Cardiac muscle cell (in vitro differentiated cells and primary cell): ENCODE results near the gene SPATS2L. TPM values are rescaled to one million over a fixed set of nuclear protein-coding genes. Genes with fewer than 3 reads are reported as not detected.

Source experiments
- DNase-seq, 2 donors: peaks; one replicate each; pipeline versions ENCODE4 v3.0.0 to v3.0.0-alpha.2; 2010 to 2017; ENCODE audit warnings: low read depth in 1 of 2, low spot score in 1 of 2
- H3K27ac ChIP-seq: fragments of 200-600 bp; sonication (generic); 2 replicates; pipeline ENCODE4 v1.5.1; 2016
- H3K27me3 ChIP-seq: fragments of 200-600 bp; sonication (generic); 2 replicates; pipeline ENCODE4 v1.6.0; 2016; ENCODE audit warnings: control low read depth
- H3K36me3 ChIP-seq: fragments of 200-600 bp; sonication (generic); 2 replicates; pipeline ENCODE4 v1.5.1; 2016; ENCODE audit warnings: control low read depth
- H3K4me1 ChIP-seq: fragments of 200-600 bp; sonication (generic); 2 replicates; pipeline ENCODE4 v1.8.1; 2017; ENCODE audit warnings: low read depth, mild to moderate bottlenecking, mixed run types
- H3K4me3 ChIP-seq: fragments of 200-600 bp; sonication (generic); 2 replicates; pipeline ENCODE4 v1.5.1; 2016; ENCODE audit warnings: mild to moderate bottlenecking
- H3K9me3 ChIP-seq: fragments of 200-600 bp; sonication (generic); 2 replicates; pipeline ENCODE4 v1.5.1; 2017; ENCODE audit warnings: low read depth, mild to moderate bottlenecking, control low read depth
- polyA plus RNA-seq: library from polyadenylated mRNA; unstranded; fragments of >200 nt; fragmentation: Nextera tagmentation; extraction: Ambion mirVana; gene quantifications from 2 replicates; pipeline ENCODE4 v1.2.1, GENCODE V29; 2016
- total RNA-seq: library from RNA; depleted of rRNA; stranded (reverse); fragments of >200 nt; gene quantifications from 2 replicates; pipeline ENCODE4 v1.2.3, GENCODE V29; 2016
- TF ChIP-seq, protein P1 (sequence below): IDR thresholded peaks from 2 replicates; pipeline ENCODE4 v1.5.1; 2012; ENCODE audit warnings: low read depth, mild to moderate bottlenecking, low read length

SPATS2L gene
- total and polyA plus RNA-seq, 2 experiments from 2014 or later = 20.0 to 37.4 TPM

DNA sequence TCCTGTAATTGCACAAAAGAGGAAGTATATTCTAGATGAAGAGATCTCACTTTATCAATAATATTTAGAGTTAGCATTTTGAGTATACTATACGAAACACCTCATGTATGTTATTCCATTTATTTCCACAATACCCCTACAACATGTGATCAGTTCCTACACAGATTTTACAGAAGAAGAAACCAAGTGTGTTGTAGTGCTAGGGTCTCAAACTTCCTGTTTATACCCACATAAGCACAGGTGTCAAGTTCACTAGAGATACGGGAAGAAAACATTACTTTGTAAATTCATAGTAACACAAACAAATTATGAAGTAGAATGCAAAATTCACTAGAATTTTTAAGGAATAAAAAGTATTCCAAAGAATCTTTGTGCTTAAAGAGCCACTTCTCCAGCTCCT, 157.0 kb downstream of the SPATS2L start:
- Histone ChIP-seq H3K27ac (no peak overlapping the region), H3K36me3 (no peaks in the 10 kb centered on the region), H3K4me1 (no peaks in the 10 kb centered on the region), H3K9me3 (no peaks in the 10 kb centered on the region), H3K4me3 (no peak overlapping the region), H3K27me3 (no peaks in the 10 kb centered on the region)
- TF ChIP-seq, protein P1, sequence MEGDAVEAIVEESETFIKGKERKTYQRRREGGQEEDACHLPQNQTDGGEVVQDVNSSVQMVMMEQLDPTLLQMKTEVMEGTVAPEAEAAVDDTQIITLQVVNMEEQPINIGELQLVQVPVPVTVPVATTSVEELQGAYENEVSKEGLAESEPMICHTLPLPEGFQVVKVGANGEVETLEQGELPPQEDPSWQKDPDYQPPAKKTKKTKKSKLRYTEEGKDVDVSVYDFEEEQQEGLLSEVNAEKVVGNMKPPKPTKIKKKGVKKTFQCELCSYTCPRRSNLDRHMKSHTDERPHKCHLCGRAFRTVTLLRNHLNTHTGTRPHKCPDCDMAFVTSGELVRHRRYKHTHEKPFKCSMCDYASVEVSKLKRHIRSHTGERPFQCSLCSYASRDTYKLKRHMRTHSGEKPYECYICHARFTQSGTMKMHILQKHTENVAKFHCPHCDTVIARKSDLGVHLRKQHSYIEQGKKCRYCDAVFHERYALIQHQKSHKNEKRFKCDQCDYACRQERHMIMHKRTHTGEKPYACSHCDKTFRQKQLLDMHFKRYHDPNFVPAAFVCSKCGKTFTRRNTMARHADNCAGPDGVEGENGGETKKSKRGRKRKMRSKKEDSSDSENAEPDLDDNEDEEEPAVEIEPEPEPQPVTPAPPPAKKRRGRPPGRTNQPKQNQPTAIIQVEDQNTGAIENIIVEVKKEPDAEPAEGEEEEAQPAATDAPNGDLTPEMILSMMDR = no peak
- DNase-seq = no peak

DNA sequence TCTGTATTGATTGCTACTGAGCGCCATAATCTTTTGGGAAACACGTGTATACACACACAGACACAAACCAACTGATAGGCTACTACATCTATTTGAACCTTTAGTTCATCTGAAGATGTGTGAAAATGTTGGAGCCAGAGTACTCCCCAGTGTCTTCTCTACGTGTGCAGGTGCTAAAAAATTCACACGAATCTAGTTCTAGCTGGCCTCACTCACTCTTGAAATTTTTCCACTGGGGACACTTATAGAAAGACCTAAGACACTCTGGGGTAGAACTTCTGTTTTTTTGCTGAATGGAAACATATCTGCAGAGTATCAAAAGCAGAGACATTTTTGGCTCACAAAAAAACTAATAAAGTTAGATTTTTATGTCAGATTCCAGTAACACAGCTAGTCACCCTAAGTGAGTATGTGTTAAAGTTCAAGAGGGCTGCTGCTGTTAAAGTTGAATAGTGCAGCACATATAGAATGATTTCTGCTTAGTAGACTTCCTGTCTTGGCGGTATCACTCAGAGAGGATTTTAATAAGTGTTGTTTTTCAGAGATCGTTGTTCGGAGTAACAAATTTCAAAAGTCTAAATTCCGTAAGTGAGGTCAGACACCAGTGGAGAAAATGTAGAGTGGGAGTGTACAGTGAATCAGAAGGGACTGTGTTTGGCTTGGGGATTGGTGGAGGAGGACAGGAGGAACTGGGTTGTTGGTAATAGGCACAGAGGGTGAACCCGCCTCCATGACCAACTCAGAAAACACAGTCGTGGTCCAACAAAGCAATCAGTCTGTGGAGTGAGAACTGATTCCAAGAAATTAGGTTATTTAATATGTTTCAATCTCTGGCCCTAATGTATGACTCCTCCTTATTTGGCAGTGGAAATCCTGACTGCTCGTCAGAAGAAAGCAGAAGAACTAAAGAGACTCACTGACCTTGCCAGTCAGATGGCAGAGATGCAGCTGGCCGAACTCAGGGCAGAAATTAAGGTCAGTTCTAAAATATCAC, 160.2 kb downstream of the SPATS2L start:
- H3K4me3 ChIP-seq = no peak overlapping the region
- DNase-seq = peak in 1 of 2 donors; percentile 95
- H3K36me3 ChIP-seq = peaks cover 3% of the 10 kb centered on the region
- H3K9me3 ChIP-seq = no peaks in the 10 kb centered on the region
- TF ChIP-seq, protein P1 = no peak
- no peaks in the 10 kb centered on the region for H3K27me3 ChIP-seq
- H3K4me1 ChIP-seq = no peaks in the 10 kb centered on the region
- no peak overlapping the region for H3K27ac ChIP-seq

GRCh38 chr2:200467806-200468681, 161.6 kb downstream of the SPATS2L start:
- H3K27ac ChIP-seq = no peak overlapping the region
- DNase-seq = no peak
- H3K27me3 ChIP-seq = no peaks in the 10 kb centered on the region
- no peaks in the 10 kb centered on the region for H3K4me1 ChIP-seq
- H3K36me3 ChIP-seq = peaks cover 3% of the 10 kb centered on the region
- no peak overlapping the region for H3K4me3 ChIP-seq
- TF ChIP-seq, protein P1 = no peak
- H3K9me3 ChIP-seq = no peaks in the 10 kb centered on the region

- Histone ChIP-seq H3K36me3 (peaks cover 3% of the 10 kb centered on the region), H3K9me3 (no peaks in the 10 kb centered on the region)
Measured at GRCh38 chr2:200469708-200470211, 163.3 kb downstream of the SPATS2L start.

GRCh38 chr2:200470230-200470629, 163.7 kb downstream of the SPATS2L start:
- TF ChIP-seq, protein P1 = no peak
- Histone ChIP-seq H3K27me3 (no peaks in the 10 kb centered on the region), H3K36me3 (peaks cover 3% of the 10 kb centered on the region), H3K4me3 (no peak overlapping the region), H3K4me1 (no peaks in the 10 kb centered on the region), H3K27ac (no peak overlapping the region), H3K9me3 (no peaks in the 10 kb centered on the region)
- no peak for DNase-seq

More at GRCh38 chr2:200469708-200470211, 163.3 kb downstream of the SPATS2L start:
- DNase-seq = peak in 1 of 2 donors; percentile 52
- no peaks in the 10 kb centered on the region for H3K27me3 ChIP-seq
- no peaks in the 10 kb centered on the region for H3K4me1 ChIP-seq
- no peak overlapping the region for H3K27ac ChIP-seq
- H3K4me3 ChIP-seq = no peak overlapping the region
- TF ChIP-seq, protein P1 = no peak
